Gastrocnemius medialis (tissue), 4 donors: Measurements from ENCODE around the gene YKT6. TPM values are rescaled to one million over a fixed set of nuclear protein-coding genes. Genes with fewer than 3 reads are reported as not detected.

Experiments used
- ATAC-seq, 2 donors: fragments of 150-250 bp; one replicate each; pipeline ENCODE4 v1.9.1; 2016
- DNase-seq, 2 donors: peaks; one replicate each; pipeline ENCODE4 v3.0.0-alpha.2; 2019
- H3K27ac ChIP-seq, 4 donors: fragments of 200-600 bp; sonication (generic); 1 replicate in 1 of 4; 2 replicates in 3 of 4; pipeline ENCODE4 v1.5.1; 2016 to 2018; ENCODE audit warnings: mild to moderate bottlenecking in 2 of 4, moderate library complexity in 1 of 4
- H3K27me3 ChIP-seq, 3 donors: fragments of 200-600 bp; sonication (generic) in 2 of 3; 1 replicate in 1 of 3; 2 replicates in 2 of 3; pipeline versions ENCODE4 v1.5.1 to v1.6.0; 2016 to 2019; ENCODE audit warnings: mild to moderate bottlenecking in 1 of 3, moderate library complexity in 1 of 3
- H3K36me3 ChIP-seq, 2 donors: fragments of 200-600 bp; sonication (generic) in 1 of 2; one replicate each; pipeline ENCODE4 v1.5.1; 2017 to 2018
- H3K4me1 ChIP-seq, 2 donors: fragments of 200-600 bp; sonication (generic) in 1 of 2; one replicate each; pipeline ENCODE4 v1.5.1; 2016 to 2017; ENCODE audit warnings: mild to moderate bottlenecking in 2 of 2
- H3K4me3 ChIP-seq, 4 donors: fragments of 200-600 bp; sonication (generic) in 3 of 4; 1 replicate in 1 of 4; 2 replicates in 3 of 4; pipeline ENCODE4 v1.5.1; 2016 to 2019; ENCODE audit warnings: mild to moderate bottlenecking in 2 of 4
- H3K9me3 ChIP-seq, 3 donors: fragments of 200-600 bp; sonication (generic) in 2 of 3; 1 replicate in 1 of 3; 2 replicates in 2 of 3; pipeline ENCODE4 v1.5.1; 2016 to 2019
- CTCF ChIP-seq, 5 experiments: fragments of 450-650 bp in 3 of 5; fragments of 200-600 bp in 2 of 5; sonication (generic) in 2 of 5; IDR thresholded peaks in 4 of 5; conservative IDR thresholded peaks in 1 of 5; 1 replicate in 4 of 5; 2 replicates in 1 of 5; pipeline ENCODE4 v1.5.1; 2016 to 2019; ENCODE audit warnings: antibody characterized with exemption in 5 of 5, mild to moderate bottlenecking in 3 of 5, moderate library complexity in 3 of 5
- POLR2A ChIP-seq, 2 donors: fragments of 450-650 bp; IDR thresholded peaks; one replicate each; pipeline ENCODE4 v1.6.1; 2017; ENCODE audit warnings: antibody characterized with exemption in 2 of 2, mild to moderate bottlenecking in 2 of 2, moderate library complexity in 2 of 2
- in situ Hi-C, 4 donors: fragments of 200-750 bp; cut with MboI; loops; one replicate each; pipeline versions ENCODE4 v1.15.0 to v1.8.0; 2017; ENCODE audit warnings: low sequenced_read_pairs in 4 of 4
- intact Hi-C: fragments of 100-400 bp; cut with DNase I; formaldehyde crosslinking; loops from one replicate; pipeline ENCODE4 v1.15.1; 2023; ENCODE audit warnings: low total_unique reads
- total RNA-seq, 4 donors: library from RNA; depleted of rRNA; stranded (reverse); fragments of >200 nt; gene quantifications; one replicate each; pipeline versions ENCODE4 v1.1.0 to v1.2.3, GENCODE V29; 2016

The YKT6 gene
- total RNA-seq, 4 donors from 2014 or later = 37.9 to 79.5 (median 72.5) TPM

- Histone ChIP-seq H3K27ac (no peak overlapping the region), H3K27me3 (no peaks in the 10 kb centered on the region), H3K9me3 (no peaks in the 10 kb centered on the region), H3K36me3 (no peaks in the 10 kb centered on the region), H3K4me1 (peaks cover 16 to 21% of the 10 kb centered on the region in 2 donors), H3K4me3 (no peak overlapping the region)
- in situ Hi-C loops (no loop called here), intact Hi-C loops (no loop called here)
- DNase-seq (no peak), ATAC-seq (no peak)
- TF ChIP-seq POLR2A (IDR thresholded peaks at IDR 0.05) (no peak), CTCF (IDR thresholded peaks at IDR 0.05 in 4 of 5, conservative IDR thresholded peaks at IDR 0.05 in 1 of 5) (no peak)
These were observed 50.5 kb downstream of the YKT6 start for GRCh38 chr7:44251269-44251668.

GRCh38 chr7:44251881-44252280, 51.1 kb downstream of the YKT6 start:
- TF ChIP-seq POLR2A (IDR thresholded peaks at IDR 0.05) (no peak), CTCF (IDR thresholded peaks at IDR 0.05 in 4 of 5, conservative IDR thresholded peaks at IDR 0.05 in 1 of 5) (no peak)
- H3K4me1 ChIP-seq = peaks cover 22 to 27% of the 10 kb centered on the region in 2 donors
- in situ Hi-C loops = no loop called here
- intact Hi-C loops = no loop called here
- H3K4me3 ChIP-seq = no peak overlapping the region
- H3K27ac ChIP-seq = no peak overlapping the region
- ATAC-seq (no peak), DNase-seq (no peak)
- no peaks in the 10 kb centered on the region for H3K36me3 ChIP-seq
- no peaks in the 10 kb centered on the region for H3K9me3 ChIP-seq
- no peaks in the 10 kb centered on the region for H3K27me3 ChIP-seq

- DNase-seq = no peak
- no peak for ATAC-seq
- intact Hi-C loops = loop anchor here (2.0 to 5.0 kb wide), 2 partner anchors 16 to 231 kb away; no protein-coding TSS in a partner anchor
- H3K9me3 ChIP-seq = no peaks in the 10 kb centered on the region
- H3K36me3 ChIP-seq = no peaks in the 10 kb centered on the region
- no peak overlapping the region for H3K4me3 ChIP-seq
- peaks cover 52 to 57% of the 10 kb centered on the region in 2 donors for H3K4me1 ChIP-seq
- peak overlapping the region; percentile 87 to 99 (median 96) for H3K27ac ChIP-seq
- in situ Hi-C loops = no loop called here
- no peaks in the 10 kb centered on the region for H3K27me3 ChIP-seq
- TF ChIP-seq POLR2A (IDR thresholded peaks at IDR 0.05) (no peak), CTCF (IDR thresholded peaks at IDR 0.05 in 4 of 5, conservative IDR thresholded peaks at IDR 0.05 in 1 of 5) (no peak)
These were observed 55.7 kb downstream of the YKT6 start for GRCh38 chr7:44256459-44256858.

GRCh38 chr7:44257213-44257612, 56.4 kb downstream of the YKT6 start:
- no peak overlapping the region for H3K4me3 ChIP-seq
- no peak for DNase-seq
- ATAC-seq = no peak
- in situ Hi-C loops (no loop called here), intact Hi-C loops (loop anchor here (2.0 to 5.0 kb wide), 2 partner anchors 16 to 230 kb away; no protein-coding TSS in a partner anchor)
- TF ChIP-seq CTCF (IDR thresholded peaks at IDR 0.05 in 4 of 5, conservative IDR thresholded peaks at IDR 0.05 in 1 of 5) = no peak
- TF ChIP-seq POLR2A (IDR thresholded peaks at IDR 0.05) = no peak
- H3K9me3 ChIP-seq = no peaks in the 10 kb centered on the region
- H3K36me3 ChIP-seq = no peaks in the 10 kb centered on the region
- peak overlapping the region; percentile 87 to 99 (median 96) for H3K27ac ChIP-seq
- H3K4me1 ChIP-seq = peaks cover 56 to 57% of the 10 kb centered on the region in 2 donors
- no peaks in the 10 kb centered on the region for H3K27me3 ChIP-seq
